Measurements from ENCODE around the gene ENTR1.

ENTR1 gene

DNA sequence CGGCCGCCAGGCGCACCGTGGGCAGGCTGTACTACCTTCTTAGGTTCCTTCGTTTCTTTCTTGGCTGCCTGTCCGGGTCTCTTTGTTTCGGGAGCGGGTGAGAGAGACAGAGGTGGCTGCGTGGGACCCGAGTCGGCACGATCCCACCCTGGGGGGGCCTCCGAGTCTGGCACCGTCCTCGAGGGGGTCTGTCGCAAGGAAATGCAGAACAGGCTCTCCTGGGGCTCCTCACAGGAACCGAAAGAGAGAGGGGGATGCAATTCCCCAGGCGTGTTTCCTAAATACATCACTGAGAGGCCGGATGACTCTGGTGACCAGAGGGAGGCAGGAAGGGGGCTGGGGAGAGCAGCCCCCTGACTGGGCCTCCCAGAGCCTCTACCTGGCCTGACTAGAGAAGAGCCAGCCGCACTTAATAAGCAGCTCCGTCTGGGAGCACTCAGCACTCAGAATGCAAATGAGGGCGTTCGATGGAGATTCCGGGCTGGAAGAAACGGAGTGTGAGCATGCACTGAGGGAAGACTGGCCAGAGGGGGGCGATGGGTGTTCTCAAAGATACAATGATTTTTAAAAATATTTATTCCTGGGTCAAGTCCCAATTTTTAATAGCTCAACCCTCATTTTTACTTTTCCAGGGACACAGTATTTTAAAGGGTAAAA lies 40.9 kb upstream of the ENTR1 start:
- TF ChIP-seq CTCF (IDR thresholded peaks at IDR 0.05), result no peak

DNA sequence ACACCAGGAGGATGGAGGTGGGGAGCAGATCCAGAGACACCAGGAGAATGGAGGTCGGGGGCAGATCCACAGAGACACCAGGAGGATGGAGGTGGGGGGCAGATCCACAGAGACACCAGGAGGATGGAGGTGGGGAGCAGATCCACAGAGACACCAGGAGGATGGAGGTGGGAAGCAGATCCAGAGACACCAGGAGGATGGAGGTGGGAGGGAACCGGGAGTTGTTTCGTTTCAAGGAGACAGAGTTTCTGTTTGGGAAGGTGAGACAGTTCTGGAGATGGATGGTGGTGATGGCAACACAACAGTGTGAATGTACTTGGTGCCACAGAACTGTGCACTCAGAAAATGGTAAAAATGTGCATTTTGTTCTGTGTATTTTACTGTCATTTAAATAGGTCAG lies 38.2 kb upstream of the ENTR1 start:
- TF ChIP-seq CTCF (IDR thresholded peaks at IDR 0.05), result no peak

DNA sequence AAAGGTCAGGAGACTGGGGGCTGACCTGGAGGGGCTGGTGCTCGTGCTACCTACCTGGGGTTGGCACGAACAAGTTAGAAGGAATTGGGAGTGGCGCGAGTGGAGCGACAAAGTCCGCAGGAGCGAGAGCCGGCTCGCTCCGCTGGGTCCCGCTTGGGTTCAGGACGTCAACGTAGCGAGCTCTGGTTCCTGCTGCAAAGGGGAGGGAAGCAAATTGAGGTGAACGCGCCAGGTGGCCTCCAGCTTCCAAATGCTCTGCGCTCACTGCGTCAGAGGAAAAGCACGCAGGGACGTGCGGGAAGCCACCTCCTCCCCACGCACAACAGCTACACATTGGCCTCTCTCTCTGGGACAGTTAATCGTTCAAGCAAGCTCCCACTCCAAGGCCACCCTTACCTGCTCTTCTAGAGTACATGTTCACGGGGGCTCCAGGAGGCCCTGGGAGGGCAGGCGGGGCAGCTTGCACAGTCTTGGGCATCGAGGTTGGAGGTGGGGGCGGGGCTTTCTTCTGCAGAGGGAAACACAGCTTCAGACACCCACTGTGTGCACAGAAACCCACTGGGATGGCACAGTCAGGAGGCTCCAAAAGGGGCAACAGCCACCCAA lies 36.9 kb upstream of the ENTR1 start:
- no peak for TF ChIP-seq CTCF (IDR thresholded peaks at IDR 0.05)

DNA sequence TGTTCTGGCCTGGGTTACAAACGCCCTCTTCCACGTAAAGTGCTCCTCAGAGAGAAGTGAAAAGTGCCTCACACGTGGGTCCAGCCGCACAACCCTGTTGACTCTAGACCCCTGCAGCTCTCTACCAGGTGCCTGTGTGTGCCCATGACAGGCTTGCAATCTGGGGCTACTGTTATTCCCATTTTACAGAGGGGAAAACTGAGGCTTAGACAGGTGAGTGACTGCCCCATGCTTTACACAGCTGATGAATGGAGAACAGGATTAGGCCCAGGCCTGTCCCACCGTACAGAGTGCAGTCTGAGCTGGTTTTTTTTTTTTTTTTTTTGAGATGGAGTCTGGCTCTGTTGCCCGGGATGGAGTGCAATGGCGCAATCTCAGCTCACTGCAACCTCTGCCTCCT lies 35.4 kb upstream of the ENTR1 start:
- TF ChIP-seq CTCF (IDR thresholded peaks at IDR 0.05), result no peak

- TF ChIP-seq CTCF (IDR thresholded peaks at IDR 0.05), result no peak
Measured at GRCh38 chr9:136444102-136444501, 33.7 kb upstream of the ENTR1 start.

GRCh38 chr9:136443687-136444086 lies 33.3 kb upstream of the ENTR1 start:
- TF ChIP-seq CTCF (IDR thresholded peaks at IDR 0.05), result no peak

DNA sequence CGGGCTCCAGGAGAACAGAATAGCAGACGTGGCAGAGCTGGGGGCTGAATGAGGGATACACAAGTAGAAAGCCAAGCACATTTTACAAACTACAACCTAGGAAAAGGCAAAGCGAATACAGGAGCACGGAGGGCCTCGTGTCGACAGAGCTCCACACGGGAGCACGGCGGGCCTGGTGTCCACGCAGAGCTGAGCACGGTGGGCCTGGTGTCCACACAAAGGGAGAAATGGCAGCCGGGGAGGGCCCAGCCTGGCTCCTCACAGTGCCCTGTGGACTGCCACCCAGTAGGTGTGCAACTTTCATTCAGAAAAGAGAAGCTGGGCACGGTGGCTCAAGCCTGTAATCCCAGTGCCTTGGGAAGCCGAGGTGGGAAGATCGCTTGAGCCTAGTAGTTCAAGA lies 32.7 kb upstream of the ENTR1 start:
- no peak for TF ChIP-seq CTCF (IDR thresholded peaks at IDR 0.05)

- no peak for TF ChIP-seq CTCF (IDR thresholded peaks at IDR 0.05)
Measured at GRCh38 chr9:136442265-136442664, 31.9 kb upstream of the ENTR1 start.

Data from LNCAP (cell line).